GM21423 (cell line): ENCODE results near the gene TBL1X.
"Not testable (repeated sequence)": the region's sequence is repeated elsewhere in the genome, so short reads cannot be mapped to it uniquely, and the experiment has no call there.

Experiments used
- ATAC-seq: cut with Tn5 transposase; IDR thresholded peaks from one replicate; pipeline ENCODE4 v1.9.1; 2021; ENCODE audit warnings: mild to moderate bottlenecking, moderate library complexity; ENCODE audit not compliant: unreplicated experiment

TBL1X gene

DNA sequence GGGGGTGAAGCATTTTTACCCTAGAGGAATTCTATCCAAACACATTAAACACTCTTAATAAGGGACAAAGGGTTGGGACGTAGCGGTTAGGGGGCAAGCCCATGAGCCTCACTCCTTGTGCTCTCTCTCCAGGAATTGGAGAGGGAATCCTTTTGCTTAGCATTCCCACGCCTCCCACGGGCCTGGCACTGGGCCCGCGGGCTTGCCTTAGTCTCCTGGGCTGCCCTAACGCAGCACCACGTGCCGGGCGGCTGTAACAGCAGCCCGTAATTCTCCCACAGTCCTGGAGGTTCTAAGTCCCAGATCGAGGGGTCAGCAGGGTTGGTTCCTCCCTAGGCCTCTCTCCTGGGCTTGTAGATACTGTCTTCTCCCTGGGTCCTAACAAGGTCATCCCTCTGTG is 67.5 kb downstream of the TBL1X start:
- ATAC-seq = no peak

DNA sequence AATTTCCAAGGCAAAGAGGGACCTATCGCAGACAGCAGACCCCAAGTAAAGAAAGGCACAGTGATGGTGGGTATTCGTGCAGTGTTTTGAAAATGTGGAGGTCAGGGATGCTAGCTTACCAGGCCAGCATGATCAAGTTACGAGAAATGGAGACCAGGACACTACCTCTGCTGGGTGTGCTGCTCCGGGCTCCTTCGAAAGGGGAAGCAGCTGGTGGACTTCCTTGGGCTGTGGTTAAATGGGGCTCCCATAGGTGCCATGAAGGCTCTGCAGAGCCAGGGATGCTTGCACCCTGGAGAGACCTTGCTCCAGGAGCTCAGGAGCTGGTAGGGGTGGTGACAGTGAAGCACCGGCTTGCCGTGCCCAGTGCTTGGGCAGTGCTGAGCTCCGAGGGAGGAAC is 68.8 kb downstream of the TBL1X start:
- ATAC-seq = no peak

DNA sequence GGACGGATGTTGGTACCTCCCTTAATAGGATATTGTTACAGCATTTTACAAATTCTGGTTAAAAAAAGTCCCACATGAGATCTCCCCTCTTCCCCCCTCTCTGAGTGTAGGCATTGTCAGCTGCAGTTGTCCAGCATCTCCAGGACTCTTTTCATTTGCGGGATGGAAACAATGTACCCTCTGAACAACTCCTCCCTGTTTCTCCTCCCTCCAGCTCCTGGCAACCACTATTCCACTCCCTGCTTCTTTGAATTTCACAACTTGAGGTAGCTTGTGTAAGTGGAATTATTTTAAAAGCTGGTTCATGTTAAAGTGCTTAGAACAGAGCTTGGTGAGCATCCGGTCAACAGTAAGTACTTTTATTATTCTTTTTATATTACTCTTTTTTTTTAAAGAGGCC is 69.8 kb downstream of the TBL1X start:
- no peak for ATAC-seq

DNA sequence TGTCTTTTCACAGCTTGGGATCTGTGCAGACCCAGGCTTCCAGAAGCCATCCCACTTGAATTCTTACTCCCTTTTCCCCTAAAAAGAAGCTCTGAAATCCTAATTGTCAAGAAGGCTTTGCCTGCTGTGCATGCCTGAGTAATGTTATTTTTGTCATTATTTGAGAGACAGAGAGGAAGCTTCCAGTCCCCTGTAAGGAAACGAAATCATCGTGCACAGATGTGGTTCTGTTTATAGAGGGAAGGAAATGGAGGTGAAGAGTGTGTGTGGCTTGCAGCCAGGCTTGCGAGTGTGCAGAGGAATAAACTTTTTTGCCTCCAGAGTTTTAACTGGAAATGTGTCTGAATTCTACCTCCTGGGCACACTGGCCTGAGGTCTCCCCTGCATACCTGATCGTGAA is 70.2 kb downstream of the TBL1X start:
- no peak for ATAC-seq

DNA sequence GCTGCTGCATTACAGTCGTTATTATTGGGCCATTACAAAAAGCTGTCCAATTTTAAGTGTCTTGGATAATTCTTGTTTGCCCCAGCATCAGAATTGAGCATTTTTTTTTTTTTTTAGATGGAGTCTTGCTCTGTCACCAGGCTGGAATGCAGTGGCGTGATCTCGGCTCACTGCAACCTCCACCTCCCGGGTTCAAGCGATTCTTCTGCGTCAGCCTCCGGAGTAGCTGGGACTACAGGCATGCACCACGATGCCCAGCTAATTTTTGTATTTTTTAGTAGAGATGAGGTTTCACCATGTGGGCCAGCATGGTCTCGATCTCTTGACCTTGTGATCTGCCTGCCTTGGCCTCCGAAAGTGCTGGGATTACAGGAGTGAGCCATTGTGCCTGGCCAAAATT is 71.3 kb downstream of the TBL1X start:
- ATAC-seq = not testable (repeated sequence)

DNA sequence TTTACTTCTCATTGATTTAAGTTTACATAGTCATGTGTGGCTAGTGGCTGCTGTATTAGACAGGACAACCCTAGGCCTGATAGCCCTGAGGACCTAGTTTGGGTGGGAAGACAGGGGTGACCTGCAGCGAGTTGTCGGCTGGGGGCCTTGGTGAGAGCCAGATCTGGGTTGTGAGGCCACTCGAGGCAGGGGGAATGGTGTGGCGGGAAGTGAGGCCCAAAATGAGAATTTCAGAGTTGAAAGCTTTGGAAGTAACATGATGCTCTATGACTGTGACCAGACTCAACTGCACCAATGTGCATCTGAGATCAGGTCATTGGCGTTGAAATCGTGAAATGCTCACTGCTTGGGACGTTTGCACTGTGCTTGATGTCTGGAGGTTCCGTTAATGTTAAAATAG is 72.9 kb downstream of the TBL1X start:
- no peak for ATAC-seq

DNA sequence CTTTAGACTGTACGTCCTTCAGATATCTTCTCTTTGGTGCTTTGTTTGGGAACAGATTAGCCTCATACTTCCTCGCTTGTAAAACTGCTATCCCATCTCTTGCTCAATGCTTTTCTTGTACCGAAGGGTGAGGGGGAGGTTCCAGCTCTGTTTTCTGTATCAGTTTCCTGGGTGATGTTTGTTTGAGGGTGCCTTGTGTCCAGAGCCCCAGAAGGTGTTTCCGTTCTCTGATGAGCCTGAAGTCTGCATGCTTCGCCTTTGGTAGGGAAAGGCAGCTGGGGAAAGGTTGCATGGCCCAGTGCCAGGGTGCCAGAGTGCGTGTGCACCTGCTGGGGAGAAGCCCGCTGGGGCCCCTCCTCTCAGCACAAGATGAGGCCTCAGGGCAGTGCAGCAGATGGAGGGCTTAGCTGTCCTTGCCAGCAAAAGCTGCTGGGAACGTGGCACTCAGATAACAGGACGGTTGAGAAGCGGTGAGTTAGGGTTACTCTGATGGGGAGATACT is 73.7 kb downstream of the TBL1X start:
- no peak for ATAC-seq

DNA sequence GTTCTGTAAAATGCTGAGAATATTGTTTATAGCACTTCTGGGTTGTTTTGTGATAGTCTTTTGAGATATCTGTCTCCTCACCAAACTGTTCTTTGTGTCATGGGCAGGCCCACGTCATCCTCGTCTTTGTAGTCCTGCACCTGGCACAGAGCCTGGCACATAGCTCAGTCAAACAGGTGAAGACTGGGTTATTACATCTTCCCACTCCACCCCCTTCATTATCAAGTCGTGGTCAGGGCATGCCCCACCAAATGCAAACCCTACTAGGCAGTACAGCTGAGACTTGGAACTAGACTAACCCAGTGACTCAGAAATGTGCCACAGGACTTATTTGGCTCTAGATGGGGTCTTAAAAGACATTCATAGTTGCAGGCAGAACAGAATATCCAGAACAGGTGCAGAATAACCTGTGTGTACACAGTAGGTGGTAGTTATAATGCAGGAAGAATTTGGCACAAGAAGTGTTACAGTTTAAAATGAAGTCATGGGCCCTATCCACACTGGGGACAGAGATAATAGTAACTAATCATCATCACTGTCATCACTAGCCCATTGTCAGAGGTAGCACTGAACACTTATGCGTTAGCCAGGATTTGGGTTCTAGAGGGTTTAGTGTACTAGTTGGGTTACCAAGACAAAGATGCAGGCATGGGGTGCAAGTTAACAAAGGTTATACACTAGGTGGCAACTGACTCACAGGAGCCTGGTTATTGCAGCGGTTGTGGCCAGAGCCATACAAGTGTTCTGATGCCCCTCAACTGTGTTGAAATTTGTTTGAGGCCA is 74.9 kb downstream of the TBL1X start:
- ATAC-seq = no peak

DNA sequence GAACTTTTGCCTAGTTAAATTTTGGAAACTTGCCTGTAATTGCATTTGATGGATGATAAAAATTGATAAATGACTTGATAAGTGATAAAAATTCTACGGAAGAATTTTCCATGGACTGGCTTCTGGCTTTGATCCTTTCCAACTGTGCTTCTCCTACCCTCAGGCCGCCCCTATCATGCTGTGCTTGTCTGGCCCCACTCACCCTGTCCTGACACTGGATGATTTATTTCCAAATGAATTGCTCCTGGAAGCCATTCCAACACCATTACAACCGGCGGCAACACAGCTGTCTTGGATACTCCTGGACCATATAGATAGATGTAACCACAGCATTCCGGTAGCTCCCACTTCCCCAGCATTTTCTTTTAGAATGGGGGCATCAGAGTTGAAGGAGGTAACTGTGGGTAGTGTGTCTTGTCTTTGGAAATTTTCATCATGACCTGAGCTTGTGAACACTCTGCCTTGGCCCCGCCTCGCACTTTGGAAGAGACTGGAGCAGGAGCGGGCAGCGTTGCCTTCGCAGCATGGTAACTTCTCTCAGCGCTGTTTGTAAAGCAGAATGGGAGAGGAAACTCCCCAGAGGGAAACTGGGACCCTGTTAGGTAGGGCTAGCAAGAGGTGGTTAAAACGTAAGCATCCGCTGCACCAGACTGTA is 77.4 kb downstream of the TBL1X start:
- no peak for ATAC-seq

DNA sequence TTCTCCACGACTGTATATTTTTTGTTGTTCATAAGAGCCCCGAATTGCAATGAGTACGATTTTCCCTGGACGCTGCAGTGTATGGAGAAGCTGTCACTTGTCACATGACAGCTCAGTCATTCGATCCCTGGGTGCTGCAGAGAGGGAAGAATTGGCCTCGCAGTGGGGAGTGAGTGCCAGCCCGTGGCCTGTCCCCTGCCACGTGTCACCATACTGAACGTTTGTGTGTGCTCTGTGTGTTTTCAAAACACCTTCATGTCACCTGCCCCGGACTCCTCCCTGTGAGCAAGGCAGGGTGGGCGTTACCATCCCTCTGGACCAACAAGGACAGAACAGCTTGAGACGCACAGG is 77.9 kb downstream of the TBL1X start:
- ATAC-seq = no peak

DNA sequence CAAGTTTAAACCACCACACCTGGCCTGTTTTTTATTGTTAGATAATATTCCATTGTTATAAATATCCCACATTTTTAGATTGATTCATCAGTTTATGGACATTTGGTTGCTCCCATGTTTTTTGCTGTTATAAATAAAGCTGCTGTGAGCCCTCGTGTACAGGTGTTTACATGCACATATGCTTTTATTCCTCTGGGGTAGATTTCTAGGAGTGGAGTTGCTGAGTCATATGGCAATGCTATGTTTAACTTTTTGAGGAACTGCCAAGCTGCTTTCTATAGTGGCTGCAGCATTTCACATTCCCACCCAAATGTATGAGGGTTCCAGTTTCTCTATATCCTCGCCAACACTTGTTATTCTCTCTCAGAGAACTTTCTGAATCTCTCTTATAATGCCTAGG is 90.5 kb downstream of the TBL1X start:
- no peak for ATAC-seq

DNA sequence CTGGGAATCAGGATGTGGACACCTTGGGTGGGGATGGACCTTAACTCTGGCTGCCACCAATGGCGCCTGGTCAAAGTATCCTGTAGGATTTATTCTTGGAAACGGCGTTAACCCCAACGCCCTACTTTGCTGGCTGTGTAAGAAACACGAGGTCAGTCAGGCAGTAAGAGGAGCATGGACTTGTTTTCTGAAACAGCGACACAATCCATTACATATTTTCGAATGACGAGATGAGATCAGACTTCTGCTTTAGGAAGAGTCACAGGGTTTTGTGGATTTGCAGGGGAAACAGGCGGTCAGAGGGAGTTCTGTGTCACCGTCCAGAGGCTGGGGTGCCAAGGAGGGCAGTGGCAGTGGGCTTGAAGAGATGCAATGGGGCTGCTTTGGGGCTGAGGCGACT is 92.2 kb downstream of the TBL1X start:
- no peak for ATAC-seq

DNA sequence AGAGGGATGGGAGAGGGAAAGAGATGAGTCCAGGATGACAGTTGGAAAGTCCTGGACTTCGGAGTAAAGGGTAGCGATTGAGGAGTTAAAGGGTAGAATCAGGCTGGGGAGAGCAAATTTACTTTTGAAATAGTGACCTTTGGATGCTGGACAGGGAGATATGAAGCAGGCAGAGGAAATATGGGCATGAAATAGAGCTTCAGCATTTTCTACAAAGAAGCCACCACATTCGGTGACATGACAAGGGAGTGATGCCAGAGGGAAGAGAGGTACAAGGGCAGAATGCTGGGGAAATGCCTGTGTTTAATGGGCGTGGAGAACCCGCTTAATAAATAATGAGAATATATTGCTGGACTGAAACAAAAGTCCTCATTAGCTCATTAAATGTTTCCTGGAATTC is 92.7 kb downstream of the TBL1X start:
- no peak for ATAC-seq

DNA sequence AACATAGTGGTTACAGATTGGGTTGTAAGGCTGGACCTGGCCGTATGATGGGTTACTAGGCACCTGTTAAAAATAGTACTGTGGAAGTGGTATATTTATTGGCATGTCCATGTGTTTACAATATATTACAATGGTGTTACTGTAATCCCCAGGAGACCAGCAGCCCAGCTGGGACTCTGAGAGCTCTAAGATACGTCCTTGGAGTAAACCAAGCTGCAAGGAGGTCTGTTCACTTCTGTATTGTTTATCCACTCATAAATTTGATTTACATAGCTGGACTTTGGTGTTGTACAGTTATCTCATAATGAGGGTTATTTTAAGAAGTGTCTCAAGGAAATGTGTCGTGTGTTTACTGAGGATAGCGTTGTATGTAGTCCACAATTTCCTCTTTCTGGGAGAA is 93.8 kb downstream of the TBL1X start:
- ATAC-seq = no peak

DNA sequence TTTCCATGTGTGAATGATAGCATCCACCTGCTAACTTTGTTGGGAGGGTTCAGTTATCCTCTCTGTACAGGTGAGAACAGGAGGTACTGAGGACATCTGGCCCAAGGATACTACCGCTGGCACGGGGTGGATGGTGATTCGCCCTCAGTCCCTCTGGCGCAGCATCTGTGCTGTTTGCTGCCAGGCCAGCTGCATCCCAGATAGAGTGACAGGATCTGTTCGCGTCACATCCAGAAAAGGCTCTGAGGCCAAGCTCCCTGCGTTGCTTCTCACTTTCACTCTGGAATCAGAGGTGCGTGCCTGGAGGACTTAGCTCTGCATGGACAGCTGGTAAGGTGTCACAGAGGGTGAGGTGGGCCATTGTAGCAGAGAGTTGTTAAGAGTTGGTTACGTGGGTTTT is 95.4 kb downstream of the TBL1X start:
- ATAC-seq = no peak

DNA sequence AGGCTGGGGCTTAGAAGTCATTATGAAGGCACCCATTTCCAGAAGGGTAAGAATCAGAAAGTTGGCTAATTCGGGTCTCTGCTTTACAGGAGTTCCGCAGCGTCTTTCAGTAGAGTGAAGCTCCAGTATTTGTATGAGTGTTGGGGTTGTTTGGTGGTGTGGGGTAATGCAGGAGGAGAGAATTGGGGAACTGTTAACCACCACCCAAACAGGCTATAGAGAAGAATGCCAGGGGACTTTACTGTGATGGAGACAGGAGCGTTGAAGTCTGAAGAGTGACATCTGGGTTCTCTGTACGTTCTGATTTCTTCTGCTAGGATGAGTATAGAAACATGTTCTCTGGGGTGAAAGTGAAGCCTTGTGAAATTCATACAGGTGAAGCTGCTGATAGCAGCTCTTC is 96.3 kb downstream of the TBL1X start:
- ATAC-seq = no peak

DNA sequence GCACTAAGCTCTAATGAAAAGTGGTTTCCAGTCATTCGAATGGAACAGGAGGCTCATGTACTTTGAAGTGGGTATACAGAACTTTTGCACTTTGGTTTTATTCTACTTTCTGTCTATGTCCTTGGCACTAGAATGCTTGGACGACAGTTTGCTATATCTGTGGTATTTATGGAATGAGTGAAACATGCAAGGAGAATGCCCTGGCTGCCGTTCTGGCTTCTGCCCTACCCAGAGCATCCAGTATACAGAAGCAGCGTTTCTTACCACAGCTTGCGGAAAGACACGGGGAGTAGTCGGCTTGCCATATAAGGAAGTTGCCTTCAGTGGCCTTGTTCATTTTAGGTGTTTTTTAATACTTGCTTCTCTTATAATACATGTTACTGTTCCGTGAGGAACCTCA is 98.0 kb downstream of the TBL1X start:
- no peak for ATAC-seq

DNA sequence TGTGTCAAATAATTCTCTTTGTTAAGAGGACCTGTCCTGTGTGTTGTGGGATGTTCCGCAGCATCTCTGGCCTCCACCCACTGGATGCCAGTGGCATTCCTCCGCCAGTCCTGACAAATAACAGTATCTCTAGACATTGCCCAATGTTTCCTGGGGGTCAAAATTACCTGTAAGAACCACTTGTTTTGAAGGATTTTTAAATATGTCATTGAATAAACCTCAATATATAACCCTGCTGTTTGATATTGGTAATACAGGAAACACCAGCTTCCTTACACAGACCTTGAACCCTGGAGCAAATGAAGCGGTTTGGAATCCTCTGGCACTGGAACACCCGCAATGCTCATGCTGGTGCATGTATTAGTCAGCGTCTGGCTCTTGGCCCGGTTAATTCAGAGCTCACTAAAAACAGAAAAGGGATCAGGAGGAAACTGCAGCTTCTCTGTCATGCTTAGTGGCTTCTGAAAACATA is 101.3 kb downstream of the TBL1X start:
- ATAC-seq = no peak

DNA sequence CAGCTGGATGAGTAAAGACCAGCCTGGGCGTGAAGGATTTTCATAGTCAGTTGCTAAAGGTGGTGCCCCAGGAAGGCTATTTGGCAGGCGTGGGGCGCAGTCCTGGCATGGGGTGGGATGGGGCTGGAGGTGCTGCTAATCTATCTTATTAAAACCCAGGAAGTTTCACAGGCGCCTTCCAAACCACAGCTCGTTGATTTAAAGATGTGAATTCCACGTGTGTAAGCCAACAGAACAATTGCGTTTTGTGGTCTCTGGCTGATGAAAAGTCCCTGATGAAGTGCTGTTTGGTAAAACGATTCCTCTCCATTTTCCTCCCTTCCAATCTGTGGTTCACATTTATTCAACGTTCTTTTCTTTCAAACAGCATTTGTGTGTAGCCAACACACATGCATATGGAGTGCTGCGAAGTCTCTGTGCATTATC is 105.0 kb downstream of the TBL1X start:
- ATAC-seq = no peak

DNA sequence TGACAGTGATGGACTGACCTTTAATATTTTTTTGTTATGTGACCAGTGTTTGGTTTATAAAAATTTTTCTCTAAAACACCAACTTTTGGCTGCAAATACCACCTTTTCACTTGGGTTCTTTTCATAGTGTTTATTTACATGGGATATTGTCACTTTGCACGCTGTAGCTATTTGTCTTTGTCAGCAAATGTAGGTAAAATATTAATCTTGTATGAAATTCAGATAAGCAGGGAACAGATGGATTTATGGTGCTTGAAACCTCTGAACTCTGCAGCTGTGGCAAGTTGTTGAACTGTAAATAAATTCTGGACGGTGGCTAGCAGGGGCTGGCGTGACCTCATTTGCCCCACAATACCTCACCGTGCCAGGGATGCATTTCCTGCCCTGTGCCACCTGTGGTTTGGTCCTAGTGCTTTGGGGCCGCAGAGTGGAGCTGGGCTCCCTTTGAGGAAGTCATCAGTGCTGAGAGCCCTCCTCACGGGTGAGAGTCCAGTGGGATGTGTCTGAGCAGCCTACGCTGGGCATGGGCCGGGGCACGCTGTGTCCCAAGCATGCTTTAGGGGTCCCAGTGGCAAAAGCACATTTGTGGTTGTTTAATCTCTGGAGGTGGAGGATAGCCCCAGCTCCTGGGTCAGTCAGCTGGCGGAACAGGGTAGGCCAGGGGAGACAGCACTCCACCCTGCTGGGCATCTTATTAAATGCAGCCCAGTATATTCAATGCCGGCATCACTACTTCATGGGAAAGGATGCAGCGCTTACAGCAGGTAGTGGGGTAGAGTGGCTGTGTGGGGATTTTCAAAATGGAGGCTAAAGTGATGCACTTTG is 108.6 kb downstream of the TBL1X start:
- ATAC-seq = peak; percentile 32

DNA sequence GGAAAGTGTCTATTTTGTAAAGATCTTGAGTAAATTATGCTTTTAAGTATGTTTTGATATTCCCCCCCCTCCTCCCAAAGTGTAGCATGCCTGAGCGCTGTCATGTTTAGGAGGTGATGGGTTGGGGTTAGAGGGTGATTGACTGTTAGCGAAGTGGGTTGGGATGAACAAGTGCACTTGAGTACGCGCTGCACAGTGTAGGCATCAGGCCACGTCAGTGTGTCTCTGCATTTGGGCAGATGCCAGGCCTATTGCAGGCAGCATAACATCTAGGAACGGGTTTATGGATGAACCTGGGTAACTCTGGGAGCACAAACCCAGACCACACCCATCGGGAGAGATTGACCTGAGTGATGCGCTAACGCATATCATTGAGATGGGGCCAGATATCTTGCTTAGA is 111.2 kb downstream of the TBL1X start:
- ATAC-seq = no peak

DNA sequence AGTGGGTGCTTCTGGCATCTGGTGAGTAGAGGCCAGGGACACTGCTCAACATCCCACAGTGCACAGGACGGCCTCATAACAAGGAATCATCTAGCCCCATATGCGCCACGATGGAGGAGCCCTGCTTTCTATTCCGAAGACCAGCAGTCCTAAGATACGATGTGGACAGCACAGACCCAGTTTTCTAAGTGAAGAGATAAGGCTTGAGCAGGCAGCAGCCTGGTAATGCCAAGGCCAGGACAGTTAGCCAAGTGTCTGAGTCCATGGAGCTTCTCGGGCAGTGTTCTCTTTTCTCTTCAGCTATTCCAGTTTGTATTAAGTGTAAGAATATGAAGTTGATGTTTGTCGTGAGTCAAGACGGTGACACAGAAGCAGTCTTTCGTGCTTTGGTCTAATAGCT is 112.7 kb downstream of the TBL1X start:
- no peak for ATAC-seq
